Measurements from ENCODE around the gene MSANTD3.

The MSANTD3 gene

DNA sequence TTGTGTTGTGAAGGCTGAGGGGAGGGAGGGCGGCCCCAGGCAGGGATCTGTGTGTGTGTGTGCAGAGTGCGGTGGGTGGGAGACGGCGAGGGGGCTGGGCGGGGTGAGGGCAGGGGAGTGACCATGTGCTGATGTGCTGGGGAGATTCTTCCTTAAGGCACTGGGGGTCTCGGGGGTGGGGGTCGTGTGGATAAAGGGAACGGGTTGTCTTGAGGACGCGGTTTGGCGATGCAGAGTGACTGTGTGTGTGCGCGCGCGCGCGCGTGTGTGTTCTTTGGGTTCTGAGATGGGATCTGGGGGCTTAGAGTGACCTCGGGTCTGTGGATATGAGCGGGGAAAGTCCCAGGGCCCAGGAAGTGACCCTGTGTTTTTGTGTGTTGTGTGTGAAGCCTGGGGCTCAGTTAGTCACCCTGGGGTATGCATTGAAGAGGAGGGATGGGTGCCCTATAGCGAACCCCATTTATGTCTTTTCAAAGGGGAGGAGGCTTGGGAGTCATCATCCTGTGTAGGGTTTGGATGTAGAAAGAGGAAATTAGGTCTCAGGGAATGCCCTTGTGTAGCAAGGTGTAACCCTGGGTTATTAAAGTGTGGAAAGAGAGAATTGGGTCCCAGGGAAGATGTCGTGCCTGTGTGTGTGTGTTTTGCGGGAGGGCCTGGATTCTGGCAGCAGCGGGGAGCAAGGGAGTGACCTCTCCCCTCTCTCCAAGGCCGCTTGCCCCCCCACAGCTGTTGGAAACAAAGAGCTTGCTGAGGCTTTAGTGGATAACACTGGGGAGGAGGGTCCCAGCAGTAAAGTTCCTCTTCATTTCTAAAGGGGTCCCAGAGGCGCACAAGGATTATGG, 47.4 kb downstream of the MSANTD3 start:
- peak overlapping the region; percentile 68 for H3K4me3 ChIP-seq (replicated peaks; ENCODE audit: low read depth, low read length)
- no peak for DNase-seq (ENCODE audit: extremely low read depth, low read depth)
- TF ChIP-seq, protein P1, sequence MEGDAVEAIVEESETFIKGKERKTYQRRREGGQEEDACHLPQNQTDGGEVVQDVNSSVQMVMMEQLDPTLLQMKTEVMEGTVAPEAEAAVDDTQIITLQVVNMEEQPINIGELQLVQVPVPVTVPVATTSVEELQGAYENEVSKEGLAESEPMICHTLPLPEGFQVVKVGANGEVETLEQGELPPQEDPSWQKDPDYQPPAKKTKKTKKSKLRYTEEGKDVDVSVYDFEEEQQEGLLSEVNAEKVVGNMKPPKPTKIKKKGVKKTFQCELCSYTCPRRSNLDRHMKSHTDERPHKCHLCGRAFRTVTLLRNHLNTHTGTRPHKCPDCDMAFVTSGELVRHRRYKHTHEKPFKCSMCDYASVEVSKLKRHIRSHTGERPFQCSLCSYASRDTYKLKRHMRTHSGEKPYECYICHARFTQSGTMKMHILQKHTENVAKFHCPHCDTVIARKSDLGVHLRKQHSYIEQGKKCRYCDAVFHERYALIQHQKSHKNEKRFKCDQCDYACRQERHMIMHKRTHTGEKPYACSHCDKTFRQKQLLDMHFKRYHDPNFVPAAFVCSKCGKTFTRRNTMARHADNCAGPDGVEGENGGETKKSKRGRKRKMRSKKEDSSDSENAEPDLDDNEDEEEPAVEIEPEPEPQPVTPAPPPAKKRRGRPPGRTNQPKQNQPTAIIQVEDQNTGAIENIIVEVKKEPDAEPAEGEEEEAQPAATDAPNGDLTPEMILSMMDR (IDR thresholded peaks at IDR 0.05; ENCODE audit: low read depth, low read length, missing control alignments), result no peak

DNA sequence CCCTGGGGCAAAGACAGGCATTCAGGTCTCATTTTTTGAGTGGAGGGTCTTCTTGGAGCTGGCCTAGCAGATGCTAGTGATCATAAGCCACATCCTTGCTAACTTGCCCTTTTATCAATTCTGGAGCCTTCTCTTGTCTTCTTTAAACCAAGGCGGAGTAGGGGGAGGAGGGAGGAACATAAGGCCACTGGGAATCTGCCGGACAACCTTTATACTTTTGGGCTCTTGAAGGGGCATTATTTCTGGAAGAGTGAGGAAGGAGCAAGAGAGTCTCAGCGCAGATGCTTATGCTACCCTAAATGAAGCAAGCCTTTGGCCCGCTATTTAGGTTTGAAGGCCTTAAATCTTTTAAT, 48.0 kb downstream of the MSANTD3 start:
- TF ChIP-seq, protein P1 (IDR thresholded peaks at IDR 0.05; ENCODE audit: low read depth, low read length, missing control alignments), result no peak
- peak overlapping the region; percentile 68; the same call in 1 of the 2 replicates for H3K4me3 ChIP-seq (replicated peaks; ENCODE audit: low read depth, low read length)
- no peak for DNase-seq (ENCODE audit: extremely low read depth, low read depth)

DNA sequence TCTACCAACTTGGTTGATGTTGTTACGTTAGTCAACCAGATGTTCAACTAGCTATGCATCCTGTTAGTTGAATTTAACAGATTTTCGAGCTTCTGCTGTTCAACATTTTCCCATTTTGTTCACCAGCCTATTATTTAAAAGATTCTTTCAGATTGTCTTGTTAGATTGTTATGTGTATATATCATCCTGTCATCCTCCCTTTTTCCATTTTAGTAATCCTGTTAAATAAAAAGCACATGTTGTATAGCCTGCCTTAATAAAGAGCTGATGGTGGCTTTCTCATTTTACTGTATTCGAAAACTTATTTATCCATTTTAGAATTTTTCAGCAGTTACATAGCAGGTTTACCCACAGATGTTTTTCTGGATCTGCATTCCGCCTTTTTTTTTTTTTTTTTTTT, 50.3 kb downstream of the MSANTD3 start:
- H3K4me3 ChIP-seq (replicated peaks; ENCODE audit: low read depth, low read length), result no peak overlapping the region
- TF ChIP-seq, protein P1 (IDR thresholded peaks at IDR 0.05; ENCODE audit: low read depth, low read length, missing control alignments), result no peak
- DNase-seq (ENCODE audit: extremely low read depth, low read depth), result peak; percentile 25

GRCh38 chr9:100478192-100478591, 51.2 kb downstream of the MSANTD3 start:
- TF ChIP-seq, protein P1 (IDR thresholded peaks at IDR 0.05; ENCODE audit: low read depth, low read length, missing control alignments), result no peak

GRCh38 chr9:100479820-100480219, 52.9 kb downstream of the MSANTD3 start:
- H3K4me3 ChIP-seq (replicated peaks; ENCODE audit: low read depth, low read length), result no peak overlapping the region
- TF ChIP-seq, protein P1 (IDR thresholded peaks at IDR 0.05; ENCODE audit: low read depth, low read length, missing control alignments), result no peak
- DNase-seq (ENCODE audit: extremely low read depth, low read depth), result no peak

More at GRCh38 chr9:100478192-100478591, 51.2 kb downstream of the MSANTD3 start:
- H3K4me3 ChIP-seq (replicated peaks; ENCODE audit: low read depth, low read length), result no peak overlapping the region
- no peak for DNase-seq (ENCODE audit: extremely low read depth, low read depth)

- TF ChIP-seq, protein P1 (IDR thresholded peaks at IDR 0.05; ENCODE audit: low read depth, low read length, missing control alignments), result no peak
- DNase-seq (ENCODE audit: extremely low read depth, low read depth), result no peak
- no peak overlapping the region for H3K4me3 ChIP-seq (replicated peaks; ENCODE audit: low read depth, low read length)
Observed at GRCh38 chr9:100485196-100485595, 58.3 kb downstream of the MSANTD3 start.
